GM12878 (cell line): ENCODE measurements around the gene STAT4. TPM values are rescaled to one million over a fixed set of nuclear protein-coding genes. Genes with fewer than 3 reads are reported as not detected.
A peak's percentile ranks its signal among the peaks of the same experiment; 100 is the strongest.

Experiments used
- CHD4 ChIP-seq: fragments of 200-600 bp; sonication (generic); IDR thresholded peaks from 2 replicates; pipeline ENCODE4 v1.6.1; 2016; ENCODE audit warnings: mild to moderate bottlenecking
- CREM ChIP-seq: IDR thresholded peaks from 2 replicates; pipeline ENCODE4 v1.6.1; 2014; ENCODE audit warnings: antibody characterized with exemption, low read depth
- IKZF1 ChIP-seq: fragments of 450-650 bp; conservative IDR thresholded peaks from 2 replicates; pipeline ENCODE4 v1.6.1; 2017; ENCODE audit warnings: antibody characterized with exemption, mild to moderate bottlenecking
- JUNB ChIP-seq: IDR thresholded peaks from 2 replicates; pipeline ENCODE4 v1.6.1; 2016; ENCODE audit warnings: antibody characterized with exemption, mild to moderate bottlenecking
- KLF5 ChIP-seq: fragments of 450-650 bp; IDR thresholded peaks from 2 replicates; pipeline ENCODE4 v1.6.1; 2014; ENCODE audit warnings: mild to moderate bottlenecking; ENCODE audit not compliant: partially characterized antibody
- MAX ChIP-seq: IDR thresholded peaks from 2 replicates; pipeline ENCODE4 v1.6.1; 2012; ENCODE audit warnings: low read depth, low read length, improper control_type of control experiment
- MLLT1 ChIP-seq: fragments of 450-650 bp; IDR thresholded peaks from 2 replicates; pipeline ENCODE4 v1.6.1; 2016; ENCODE audit warnings: mild to moderate bottlenecking
- MYC ChIP-seq: IDR thresholded peaks from 2 replicates; pipeline ENCODE4 v1.6.1; 2011; ENCODE audit warnings: mild to moderate bottlenecking, low read length, moderate library complexity, inconsistent platforms; ENCODE audit not compliant: insufficient read depth, insufficient replicate concordance, insufficient read length, severe bottlenecking
- NFIC ChIP-seq: IDR thresholded peaks from 2 replicates; pipeline ENCODE4 v1.6.1; 2012; ENCODE audit warnings: low read depth, mild to moderate bottlenecking, inconsistent platforms, low read length, moderate library complexity
- NR2C2 ChIP-seq: IDR thresholded peaks from 2 replicates; pipeline ENCODE4 v1.6.1; 2011; ENCODE audit warnings: borderline replicate concordance, low read depth; ENCODE audit not compliant: control insufficient read depth, insufficient read length
- PKNOX1 ChIP-seq: fragments of 450-650 bp; IDR thresholded peaks from 2 replicates; pipeline ENCODE4 v1.6.1; 2016; ENCODE audit warnings: mild to moderate bottlenecking
- POLR2AphosphoS2 ChIP-seq: IDR thresholded peaks from 2 replicates; pipeline ENCODE4 v1.6.1; 2011; ENCODE audit warnings: low read depth, mild to moderate bottlenecking, low read length, improper control_type of control experiment, moderate library complexity
- RELB ChIP-seq: fragments of 450-650 bp; IDR thresholded peaks from 2 replicates; pipeline ENCODE4 v1.6.1; 2017; ENCODE audit warnings: low read depth, mild to moderate bottlenecking, moderate library complexity
- SMC3 ChIP-seq: IDR thresholded peaks from 2 replicates; pipeline ENCODE4 v1.6.1; 2011; ENCODE audit warnings: low read length, improper control_type of control experiment, borderline replicate concordance
- STAT3 ChIP-seq: IDR thresholded peaks from 2 replicates; pipeline ENCODE4 v1.6.1; 2011; ENCODE audit warnings: low read depth, low read length, improper control_type of control experiment
- TARDBP ChIP-seq: IDR thresholded peaks from 2 replicates; pipeline ENCODE4 v1.6.1; 2016; ENCODE audit warnings: borderline replicate concordance
- USF2 ChIP-seq: IDR thresholded peaks from 2 replicates; pipeline ENCODE4 v1.6.1; 2011; ENCODE audit warnings: low read depth, low read length, improper control_type of control experiment, borderline replicate concordance
- ZNF592 ChIP-seq: fragments of 450-650 bp; IDR thresholded peaks from 2 replicates; pipeline ENCODE4 v1.6.1; 2017; ENCODE audit warnings: mild to moderate bottlenecking, moderate library complexity
- polyA plus RNA-seq, 11 experiments: library from polyadenylated mRNA; depleted of rRNA in 4 of 11; unstranded in 6 of 11; stranded (reverse) in 5 of 11; fragments of >200 nt; fragmentation: Nextera tagmentation in 4 of 11; fragmentation: Illumina TruSeq in 1 of 11; extraction: Ambion mirVana in 4 of 11; extraction: Trizol in 1 of 11; gene quantifications; 1 replicate in 1 of 11; 2 replicates in 10 of 11; pipeline versions ENCODE4 v1.2.1 to v1.2.3, GENCODE V29; 2011 to 2016; ENCODE audit warnings: inconsistent platforms in 2 of 11, missing spikeins in 2 of 11, low read depth in 1 of 11
- total RNA-seq, 4 experiments: library from RNA; depleted of rRNA in 3 of 4; stranded (reverse); fragments of >200 nt in 3 of 4; fragmentation: Illumina TruSeq in 1 of 4; extraction: Trizol in 1 of 4; gene quantifications; 2 replicates each; pipeline versions ENCODE4 v1.2.1 to v1.2.3, GENCODE V29; 2013 to 2021

Gene STAT4
- total and polyA plus RNA-seq, 10 of the 15 experiments (the other 5 are each of a cell fraction or from before 2014, with no cell fraction given) = 3.1 to 9.3 (median 7.1) TPM

- TF ChIP-seq PKNOX1 (0 out of 2 replicates have a peak, but pooled peaks have one; percentile 14), MYC (no peak), NR2C2 (no peak), KLF5 (peak; percentile 90), SMC3 (peak; percentile 24; the same call in 1 of the 2 replicates), ZNF592 (no peak), CREM (peak; percentile 83), STAT3 (no peak), NFIC (peak; percentile 73; the same call in 1 of the 2 replicates), RELB (peak; percentile 89), IKZF1 (peak; percentile 97), JUNB (no peak), USF2 (no peak; the same call in 1 of the 2 replicates), TARDBP (peak; percentile 86), CHD4 (no peak), MLLT1 (peak; percentile 63; the same call in 1 of the 2 replicates), MAX (peak; percentile 93), POLR2AphosphoS2 (peak; percentile 97)
Measured at GRCh38 chr2:191013932-191014652, 136.7 kb downstream of the STAT4 start, which contains the start of gene STAT1 (continued).
